Tongue (tissue), 2 donors: ENCODE data around the gene IFNA6. TPM values are rescaled to one million over a fixed set of nuclear protein-coding genes. Genes with fewer than 3 reads are reported as not detected.

ENCODE experiments used
- DNase-seq: peaks from one replicate; pipeline ENCODE4 v3.0.0-alpha.2; 2015
- total RNA-seq: library from RNA; depleted of rRNA; stranded (reverse); fragments of >200 nt; gene quantifications from one replicate; pipeline ENCODE4 v1.2.3, GENCODE V29; 2014

IFNA6 gene
- total RNA-seq, 1 donor from 2014 or later: not detected

DNA sequence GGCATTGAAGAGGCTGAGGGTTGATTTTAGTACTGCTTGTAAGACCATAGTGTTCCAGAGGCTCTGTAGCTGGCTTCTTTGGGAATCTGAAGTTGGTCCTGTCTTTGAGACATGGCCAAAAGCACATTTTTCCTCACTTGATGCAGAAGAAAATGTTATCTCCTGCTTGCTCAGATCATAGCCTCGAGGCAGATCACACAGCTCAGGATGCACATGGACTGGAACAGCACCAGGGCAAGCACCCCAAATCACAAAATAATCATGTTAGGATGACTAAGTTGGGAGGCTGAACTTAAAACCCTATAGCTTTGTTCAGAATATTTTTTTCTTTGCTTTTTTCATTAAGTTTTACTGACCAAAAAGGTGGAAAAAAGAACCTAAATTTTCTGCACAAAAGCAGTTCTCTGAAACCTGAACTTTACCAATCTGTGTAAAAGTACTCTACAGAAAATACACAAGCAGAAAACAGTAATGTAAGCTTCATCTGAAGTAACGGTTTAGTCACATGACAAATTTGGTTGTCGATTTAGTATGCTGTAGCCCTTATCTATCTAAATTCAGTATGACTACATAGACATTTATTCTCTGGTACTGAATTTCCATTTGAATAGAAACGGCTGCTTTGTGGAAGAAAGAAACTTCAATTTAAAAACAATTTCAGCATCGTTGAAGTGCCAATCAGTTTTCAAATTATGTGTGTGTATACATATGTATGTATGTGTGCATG is 18.8 kb downstream of the IFNA6 start:
- DNase-seq: no peak

DNA sequence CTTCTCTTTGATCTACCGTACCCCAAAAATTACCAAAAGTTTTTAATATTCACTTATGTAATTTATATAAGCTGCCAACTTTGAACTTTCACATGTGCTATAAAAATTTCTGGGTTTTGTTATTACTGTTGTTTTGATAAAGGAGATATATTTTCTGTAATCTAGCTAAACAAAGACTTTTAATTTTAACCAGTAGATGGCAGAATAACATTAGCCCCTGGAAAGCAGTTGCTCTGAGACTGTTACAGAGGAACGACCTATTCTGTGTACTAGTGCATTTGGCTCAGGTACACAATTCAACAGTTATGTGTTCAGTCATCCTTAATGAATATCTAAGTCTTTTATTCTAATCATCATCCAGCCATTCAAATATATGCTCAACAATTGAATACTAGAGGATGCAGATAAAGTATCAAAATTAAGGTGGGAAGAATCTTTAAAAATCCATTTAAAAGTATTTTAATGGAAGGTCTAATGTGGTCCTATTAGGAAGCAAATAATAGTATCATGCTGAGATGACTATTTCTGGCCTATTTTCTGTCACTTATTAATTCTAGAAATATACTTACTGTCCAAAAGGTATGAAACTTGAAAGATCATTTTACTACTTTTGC is 24.1 kb downstream of the IFNA6 start:
- DNase-seq: peak; percentile 60

DNA sequence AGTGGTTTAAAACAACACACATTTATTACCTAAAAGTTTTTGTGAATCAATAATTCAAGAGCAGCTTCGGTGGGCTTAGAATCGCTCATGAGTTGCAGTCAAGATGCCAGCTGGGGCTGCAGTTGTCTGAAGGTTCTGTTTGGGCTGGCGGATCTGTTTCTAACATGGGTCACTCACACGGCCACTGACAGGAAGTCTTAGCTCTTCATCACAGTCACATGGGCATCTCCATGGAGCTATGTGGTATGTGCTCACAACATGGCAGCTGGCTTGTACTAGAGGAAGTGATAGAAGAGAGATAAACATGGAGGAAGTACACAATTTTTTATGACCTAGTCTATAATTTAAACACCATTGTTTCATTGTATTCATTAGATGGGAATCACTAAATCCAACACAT is 26.6 kb downstream of the IFNA6 start:
- no peak for DNase-seq

DNA sequence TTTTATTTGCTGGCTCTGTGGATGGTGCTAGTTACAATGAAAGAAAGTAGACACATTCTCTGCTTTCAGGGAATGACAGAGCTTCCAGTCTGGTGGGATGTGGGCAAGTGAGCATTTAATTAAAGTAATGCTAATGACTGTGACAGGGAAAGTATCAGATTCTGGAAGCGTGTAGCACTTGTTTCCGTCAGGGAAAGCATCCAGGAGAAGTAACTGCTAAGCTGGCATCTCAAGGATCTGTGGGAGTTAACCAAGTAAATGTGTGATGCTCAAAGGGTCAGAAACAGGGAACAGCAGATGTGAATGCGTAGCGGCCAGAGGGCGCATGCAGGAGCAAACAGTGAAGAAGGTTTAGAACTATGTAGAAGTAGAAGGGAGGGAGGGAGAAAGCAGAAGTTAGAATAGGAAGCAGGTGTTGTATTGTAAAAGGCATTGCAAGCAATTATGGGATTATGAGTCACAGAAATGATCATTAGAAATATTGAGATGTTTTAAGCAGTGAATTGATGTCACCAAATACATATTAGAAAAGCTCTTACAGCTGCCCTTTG is 27.7 kb downstream of the IFNA6 start:
- no peak for DNase-seq

DNA sequence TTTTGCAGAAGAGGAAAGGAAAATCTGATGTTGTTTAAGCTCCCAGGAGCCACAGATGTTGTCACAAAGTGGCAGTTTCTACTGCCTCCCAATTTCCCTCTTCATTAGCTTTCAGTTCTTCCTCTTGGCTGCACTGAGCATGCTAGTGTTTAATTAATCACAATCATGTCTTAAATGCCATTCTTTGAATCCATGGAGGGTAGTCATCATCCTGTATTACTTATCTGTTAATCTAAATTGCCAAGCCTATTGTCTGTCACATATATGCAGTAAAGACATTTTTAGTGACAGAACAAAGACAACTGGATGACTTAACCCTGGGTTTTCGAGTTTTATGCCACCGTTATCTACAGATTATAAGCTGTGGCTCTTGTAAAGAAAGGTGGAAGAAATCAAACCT is 30.2 kb downstream of the IFNA6 start:
- DNase-seq: no peak

DNA sequence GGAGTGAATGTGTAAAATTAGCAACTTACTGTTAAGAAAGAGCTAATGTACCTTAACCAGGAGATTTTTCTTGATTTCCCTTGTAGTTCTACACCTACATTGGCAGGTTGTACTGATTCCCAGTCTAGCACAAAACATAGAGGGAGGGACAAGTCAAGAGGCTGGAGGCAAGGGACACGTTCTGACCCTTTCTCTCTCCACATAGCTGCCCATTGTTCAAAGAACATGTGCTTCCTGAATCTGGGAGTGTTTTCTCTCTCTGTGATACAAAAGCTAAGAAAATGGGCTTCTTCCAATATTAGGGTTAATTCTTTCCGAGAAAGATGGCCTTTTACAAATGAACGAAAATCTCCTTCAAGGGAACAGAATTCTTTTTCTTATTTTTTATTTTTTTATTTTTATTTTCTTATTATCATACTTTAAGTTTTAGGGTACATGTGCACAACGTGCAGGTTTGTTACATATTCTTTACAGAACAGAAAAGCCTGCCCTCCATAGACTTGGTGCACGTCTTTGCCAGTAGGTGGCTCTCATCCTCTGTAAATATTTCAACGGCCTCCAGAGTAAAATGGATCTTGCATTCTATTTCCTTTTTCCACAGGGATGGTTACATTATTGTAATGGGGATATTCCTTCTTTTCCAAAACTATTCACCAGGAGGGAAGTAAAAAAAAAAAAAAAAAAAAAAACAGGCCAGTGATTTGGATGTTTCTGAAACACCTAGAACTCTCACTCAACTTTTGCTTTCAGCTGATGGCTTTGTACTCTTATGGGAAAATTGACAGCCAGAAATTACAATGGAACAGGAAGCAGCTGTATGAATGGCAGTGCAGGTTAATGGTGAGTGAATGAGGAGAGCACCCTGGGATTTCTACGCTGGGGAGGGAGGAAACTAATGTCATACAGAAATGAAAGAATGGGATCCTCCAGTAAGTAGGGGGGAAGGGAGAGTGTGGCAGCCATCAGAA is 32.4 kb downstream of the IFNA6 start:
- peak; percentile 71 for DNase-seq

DNA sequence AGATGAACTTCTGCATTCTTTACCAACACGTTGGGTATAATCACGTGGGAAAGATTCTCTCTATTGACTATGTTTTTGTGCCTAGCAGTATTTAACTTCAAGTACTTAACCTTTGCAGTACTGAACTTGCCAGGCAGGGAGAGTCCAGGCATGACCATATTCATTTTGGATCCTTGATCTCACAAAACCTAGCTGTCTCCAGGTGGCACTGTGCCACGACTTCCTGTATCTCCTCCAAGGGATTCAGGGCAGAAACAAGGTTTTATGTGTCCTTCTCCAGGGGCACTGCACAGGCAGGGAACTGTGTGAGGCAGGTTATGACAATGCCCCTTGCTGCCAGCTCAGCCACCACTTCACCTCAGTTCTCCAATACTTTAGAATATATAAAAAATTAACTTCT is 33.8 kb downstream of the IFNA6 start:
- no peak for DNase-seq

DNA sequence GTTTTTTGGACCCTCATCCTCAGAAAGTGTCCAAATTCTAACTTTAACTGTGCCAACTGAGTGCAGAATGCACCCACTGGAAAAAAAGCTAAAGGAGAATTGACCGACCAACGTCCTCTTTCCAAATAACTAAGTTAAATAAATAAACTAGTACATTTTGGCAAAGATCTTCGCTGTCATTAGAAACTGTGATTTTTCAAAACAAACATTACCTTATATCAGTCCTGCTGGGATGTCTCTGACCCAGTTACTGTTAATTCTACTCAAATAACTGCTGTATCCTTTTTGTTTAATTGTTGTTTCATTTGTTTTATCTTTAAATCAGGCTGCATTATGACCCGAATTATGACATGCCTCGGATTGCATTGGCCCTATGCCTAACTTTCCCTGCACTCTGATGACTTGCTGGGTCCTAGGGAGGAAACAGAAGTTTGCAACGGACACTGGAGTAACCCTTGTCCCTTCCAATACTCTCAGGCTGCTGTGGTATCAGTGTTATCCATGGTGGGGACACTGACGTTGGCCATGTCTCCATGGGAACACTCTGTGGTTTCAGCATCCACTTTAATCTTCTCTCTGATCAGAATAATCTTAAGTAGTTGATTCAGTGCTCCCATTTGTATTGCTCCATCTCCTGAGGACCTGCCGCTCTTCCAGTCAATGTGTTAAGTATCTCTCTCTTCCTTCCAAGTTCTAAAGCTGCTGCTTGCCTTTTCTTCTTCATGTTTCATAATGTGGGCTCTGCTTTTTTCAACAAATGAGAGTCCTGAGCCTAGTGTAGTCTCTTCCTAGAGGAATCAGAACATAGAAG is 34.5 kb downstream of the IFNA6 start:
- no peak for DNase-seq

DNA sequence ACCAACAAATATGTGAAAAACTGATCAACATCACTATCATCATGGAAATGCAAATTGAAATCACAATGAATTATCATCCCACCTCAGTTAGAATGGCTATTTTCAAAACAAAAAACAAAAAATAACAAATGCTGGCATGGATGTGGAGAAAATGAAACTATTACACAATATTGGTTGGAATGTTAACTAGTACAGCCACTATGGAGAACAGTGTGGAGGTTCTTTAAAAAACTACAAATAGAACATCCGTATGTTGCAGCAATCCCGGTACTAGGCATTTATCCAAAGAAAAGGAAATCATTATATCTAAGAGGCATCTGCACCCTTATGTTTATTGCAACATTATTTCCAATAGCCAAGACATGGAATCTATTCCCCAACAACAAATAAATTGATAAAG is 36.5 kb downstream of the IFNA6 start:
- DNase-seq: no peak

DNA sequence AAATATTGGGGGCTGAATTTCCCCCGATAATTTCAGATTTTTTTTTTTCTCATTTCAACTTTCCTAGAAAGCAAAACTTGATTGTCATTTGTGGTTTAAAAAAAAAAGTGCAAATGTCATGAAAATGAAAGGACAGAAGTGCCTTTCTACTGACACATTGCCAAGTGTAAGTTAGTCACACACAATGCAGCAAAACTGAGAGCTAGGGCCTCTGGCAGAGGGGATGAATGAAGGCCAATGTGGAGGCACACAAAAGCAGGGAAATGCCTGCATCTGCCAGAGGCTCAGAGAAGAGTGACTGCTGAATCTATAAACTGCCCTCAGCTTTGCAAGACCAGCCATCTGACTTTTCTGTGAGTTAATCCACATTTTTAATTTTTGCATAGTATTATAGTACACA is 38.8 kb downstream of the IFNA6 start:
- no peak for DNase-seq

DNA sequence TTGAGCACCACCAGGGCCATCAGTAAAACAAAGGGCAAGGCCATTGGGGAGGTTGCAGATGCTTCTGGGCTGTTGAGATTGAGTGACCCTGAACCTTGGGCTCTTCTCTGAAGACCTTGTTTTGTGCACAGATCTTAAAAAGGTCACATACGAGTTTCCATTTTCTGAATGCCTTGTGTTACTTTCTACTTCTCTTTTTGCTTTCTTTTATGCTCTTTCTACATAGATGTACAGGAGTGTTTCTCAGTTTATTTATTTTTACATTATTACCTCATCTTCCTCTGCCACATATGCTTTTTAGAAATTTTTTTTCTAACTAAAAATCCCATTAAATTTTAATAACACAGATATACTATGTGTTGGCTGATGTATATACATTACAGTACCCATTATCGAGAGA is 45.5 kb downstream of the IFNA6 start, which contains the start of gene IFNA5:
IFNA5 (minus strand) TSS at position 101 of the 400 bp plus-strand sequence; CDS start at position 44, 57 bp downstream.
- DNase-seq: no peak

Other genes starting within 250 kb of the IFNA6 start
- not detected for gene IFNW1, start 209.1 kb downstream of the IFNA6 start, total RNA-seq
- not detected for gene IFNA21, start 184.2 kb downstream of the IFNA6 start, total RNA-seq
- not detected for gene IFNA4, start 163.3 kb downstream of the IFNA6 start, total RNA-seq
- gene IFNA7, start 148.7 kb downstream of the IFNA6 start, total RNA-seq: not detected
- not detected for gene IFNA10, start 143.7 kb downstream of the IFNA6 start, total RNA-seq
- not detected for gene IFNA16, start 133.6 kb downstream of the IFNA6 start, total RNA-seq
- not detected for gene IFNA17, start 122.7 kb downstream of the IFNA6 start, total RNA-seq
- not detected for gene IFNA14, start 110.9 kb downstream of the IFNA6 start, total RNA-seq
- not detected for gene IFNA5, start 45.6 kb downstream of the IFNA6 start, total RNA-seq
- gene KLHL9, start 15.5 kb downstream of the IFNA6 start, total RNA-seq: 40.7 TPM
- gene IFNA13, start 17.2 kb upstream of the IFNA6 start, total RNA-seq: not detected
- gene IFNA2, start 34.5 kb upstream of the IFNA6 start, total RNA-seq: not detected
- gene IFNA8, start 58.2 kb upstream of the IFNA6 start, total RNA-seq: not detected
- gene IFNA1, start 89.6 kb upstream of the IFNA6 start, total RNA-seq: not detected
- gene IFNE, start 131.4 kb upstream of the IFNA6 start, total RNA-seq: not detected